Coronary artery (tissue), 2 donors: ENCODE data around the gene NPLOC4.

Source experiments
- DNase-seq: peaks from one replicate; pipeline ENCODE4 v3.0.0-alpha.2; 2017; ENCODE audit warnings: low spot score
- H3K27ac ChIP-seq, 2 donors: fragments of 200-600 bp; sonication (generic); one replicate each; pipeline ENCODE4 v1.5.1; 2016 to 2019
- H3K4me3 ChIP-seq: fragments of 200-600 bp; sonication (generic); 2 replicates; pipeline ENCODE4 v1.5.1; 2016; ENCODE audit warnings: mild to moderate bottlenecking, moderate library complexity
- TF ChIP-seq, protein P1 (sequence below): fragments of 200-600 bp; sonication (generic); IDR thresholded peaks from one replicate; pipeline ENCODE4 v1.5.1; 2019; ENCODE audit warnings: antibody characterized with exemption

The NPLOC4 gene

DNA sequence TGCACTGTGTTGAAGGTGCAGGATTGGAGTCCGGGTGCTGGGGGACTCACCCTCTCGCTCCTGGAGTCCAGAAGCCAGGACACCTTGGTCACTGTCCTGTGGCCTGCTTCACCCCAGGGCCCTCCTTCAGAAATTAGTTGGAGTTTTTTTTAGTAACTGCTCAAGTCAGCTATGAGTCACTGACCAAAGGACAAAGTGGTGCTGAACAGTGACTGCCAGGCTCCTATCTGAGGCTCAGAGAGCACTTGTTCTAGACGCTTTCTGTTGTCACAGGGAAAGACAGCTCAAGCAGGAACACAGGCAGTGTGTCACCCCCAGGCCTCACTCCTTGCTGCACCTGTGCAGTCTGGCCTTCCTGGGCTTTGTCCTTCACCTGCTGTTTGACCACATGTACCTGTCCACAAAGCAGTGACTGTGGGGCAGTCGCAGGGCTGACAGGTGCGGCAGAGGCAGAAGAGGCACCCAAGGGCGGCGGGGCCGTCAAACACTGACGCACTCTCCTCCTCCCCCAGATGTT lies 80.7 kb downstream of the NPLOC4 start:
- Histone ChIP-seq H3K4me3 (no peak overlapping the region), H3K27ac (peak overlapping the region in 1 of 2 donors; percentile 59)
- DNase-seq, result no peak
- TF ChIP-seq, protein P1, sequence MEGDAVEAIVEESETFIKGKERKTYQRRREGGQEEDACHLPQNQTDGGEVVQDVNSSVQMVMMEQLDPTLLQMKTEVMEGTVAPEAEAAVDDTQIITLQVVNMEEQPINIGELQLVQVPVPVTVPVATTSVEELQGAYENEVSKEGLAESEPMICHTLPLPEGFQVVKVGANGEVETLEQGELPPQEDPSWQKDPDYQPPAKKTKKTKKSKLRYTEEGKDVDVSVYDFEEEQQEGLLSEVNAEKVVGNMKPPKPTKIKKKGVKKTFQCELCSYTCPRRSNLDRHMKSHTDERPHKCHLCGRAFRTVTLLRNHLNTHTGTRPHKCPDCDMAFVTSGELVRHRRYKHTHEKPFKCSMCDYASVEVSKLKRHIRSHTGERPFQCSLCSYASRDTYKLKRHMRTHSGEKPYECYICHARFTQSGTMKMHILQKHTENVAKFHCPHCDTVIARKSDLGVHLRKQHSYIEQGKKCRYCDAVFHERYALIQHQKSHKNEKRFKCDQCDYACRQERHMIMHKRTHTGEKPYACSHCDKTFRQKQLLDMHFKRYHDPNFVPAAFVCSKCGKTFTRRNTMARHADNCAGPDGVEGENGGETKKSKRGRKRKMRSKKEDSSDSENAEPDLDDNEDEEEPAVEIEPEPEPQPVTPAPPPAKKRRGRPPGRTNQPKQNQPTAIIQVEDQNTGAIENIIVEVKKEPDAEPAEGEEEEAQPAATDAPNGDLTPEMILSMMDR, result no peak

DNA sequence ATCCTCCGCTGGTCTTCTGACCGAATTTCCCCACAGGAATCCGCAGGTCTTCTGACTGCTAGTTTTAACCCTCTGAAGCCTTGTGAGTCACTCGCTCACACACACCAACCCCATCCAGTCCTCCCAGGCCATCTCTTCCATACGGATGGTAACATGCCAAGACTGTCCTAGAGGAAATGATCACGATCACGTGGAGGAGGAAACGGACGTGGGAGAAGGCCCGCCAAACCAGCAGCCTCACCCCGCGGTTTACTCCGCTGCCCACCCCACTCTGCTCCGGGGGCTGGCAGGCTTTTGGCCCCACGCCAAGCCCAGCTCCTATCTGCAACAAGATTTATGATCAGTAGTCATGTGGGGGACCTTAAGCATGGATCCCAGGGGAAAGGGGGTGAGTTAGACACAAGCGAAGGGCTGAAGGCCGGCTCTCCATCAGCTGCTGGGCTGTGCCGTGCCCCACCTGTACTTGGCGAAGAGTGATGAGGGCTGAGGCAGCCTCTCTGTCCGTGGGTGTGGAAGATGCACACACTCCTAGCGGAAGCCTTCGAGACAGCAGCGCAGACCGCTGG lies 83.2 kb downstream of the NPLOC4 start:
- H3K27ac ChIP-seq, result peak overlapping the region; percentile 57 to 91
- no peak for DNase-seq
- TF ChIP-seq, protein P1, result no peak
- H3K4me3 ChIP-seq, result peak overlapping the region; percentile 78

DNA sequence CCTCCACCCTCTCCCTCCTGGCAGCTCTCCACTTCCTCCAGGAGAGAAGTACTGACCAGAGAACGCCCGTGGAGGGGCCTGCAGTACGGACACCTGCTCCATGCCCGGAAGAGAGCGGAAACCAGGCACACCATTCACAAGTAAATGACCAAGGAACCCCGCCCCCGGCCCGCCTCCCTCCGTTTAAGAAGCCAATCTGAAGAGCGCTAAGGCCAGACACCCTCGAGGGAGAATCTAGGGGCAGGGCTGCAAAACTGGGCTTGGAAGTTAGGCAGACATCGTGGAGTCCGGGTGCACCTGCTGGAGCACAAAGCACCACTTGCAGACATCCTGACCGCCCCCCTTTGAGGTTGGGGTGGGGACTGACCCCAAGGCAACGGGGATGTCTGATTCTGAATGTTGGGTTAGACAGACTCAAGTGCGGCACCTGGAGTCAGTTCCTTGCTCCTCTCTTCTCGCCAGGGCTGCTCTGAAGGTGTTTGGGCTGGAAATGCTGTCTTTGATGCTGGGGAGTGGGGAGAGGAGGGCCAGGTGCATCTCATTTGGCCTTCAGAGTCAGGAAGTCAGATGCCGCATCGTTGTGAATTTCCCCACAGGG lies 83.8 kb downstream of the NPLOC4 start:
- H3K27ac ChIP-seq, result peak overlapping the region; percentile 57 to 91
- DNase-seq, result peak; percentile 89
- peak overlapping the region; percentile 78 for H3K4me3 ChIP-seq
- TF ChIP-seq, protein P1, result no peak

DNA sequence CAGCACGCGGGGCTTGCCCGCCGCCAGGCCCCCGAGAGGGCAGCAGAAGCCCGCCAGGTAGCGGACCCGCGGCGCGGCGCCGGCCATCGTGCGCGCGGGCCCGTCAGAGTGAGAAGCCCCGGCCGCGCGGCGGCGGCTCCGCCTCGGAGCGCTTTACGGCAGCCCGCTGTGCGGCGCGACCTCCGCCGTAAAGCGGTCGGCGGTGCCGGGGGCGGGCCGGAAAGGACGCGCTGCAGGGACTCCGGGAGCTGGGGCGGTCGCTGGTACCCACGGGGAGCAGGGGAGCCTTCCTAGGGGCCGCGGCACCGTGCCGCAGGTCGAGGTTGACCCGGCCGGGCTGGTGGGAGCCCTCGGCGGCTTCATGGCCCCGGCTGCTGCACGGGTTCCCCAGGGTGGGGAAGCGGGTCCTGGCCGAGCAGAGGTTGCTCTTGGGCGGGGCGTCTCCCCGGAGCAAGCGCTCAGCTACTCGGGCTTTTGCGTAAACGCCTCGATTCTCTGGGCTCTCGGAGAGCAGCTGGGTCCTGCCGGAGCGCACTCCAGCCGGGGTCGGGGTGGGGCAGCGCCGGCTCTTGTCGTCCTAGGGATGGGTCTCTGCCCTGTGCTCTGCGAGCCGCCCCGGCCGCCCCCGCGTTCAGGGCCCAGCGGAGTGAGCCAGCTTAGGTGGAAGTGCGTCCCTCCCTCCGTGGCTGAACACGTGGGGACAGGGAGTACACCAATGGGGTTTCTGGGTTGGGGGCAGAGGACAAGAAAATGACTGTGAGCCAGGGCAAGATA lies 84.5 kb downstream of the NPLOC4 start, which contains the start of gene FAAP100:
TSS of gene FAAP100 (minus strand) at position 110 of the 774 bp plus-strand sequence. CDS start at position 87, 23 bp downstream.
- Histone ChIP-seq H3K4me3 (peak within 1 kb of the TSS; percentile 78), H3K27ac (peak within 1 kb of the TSS; percentile 57 to 91)
- peak; percentile 85 for DNase-seq
- TF ChIP-seq, protein P1, result no peak

DNA sequence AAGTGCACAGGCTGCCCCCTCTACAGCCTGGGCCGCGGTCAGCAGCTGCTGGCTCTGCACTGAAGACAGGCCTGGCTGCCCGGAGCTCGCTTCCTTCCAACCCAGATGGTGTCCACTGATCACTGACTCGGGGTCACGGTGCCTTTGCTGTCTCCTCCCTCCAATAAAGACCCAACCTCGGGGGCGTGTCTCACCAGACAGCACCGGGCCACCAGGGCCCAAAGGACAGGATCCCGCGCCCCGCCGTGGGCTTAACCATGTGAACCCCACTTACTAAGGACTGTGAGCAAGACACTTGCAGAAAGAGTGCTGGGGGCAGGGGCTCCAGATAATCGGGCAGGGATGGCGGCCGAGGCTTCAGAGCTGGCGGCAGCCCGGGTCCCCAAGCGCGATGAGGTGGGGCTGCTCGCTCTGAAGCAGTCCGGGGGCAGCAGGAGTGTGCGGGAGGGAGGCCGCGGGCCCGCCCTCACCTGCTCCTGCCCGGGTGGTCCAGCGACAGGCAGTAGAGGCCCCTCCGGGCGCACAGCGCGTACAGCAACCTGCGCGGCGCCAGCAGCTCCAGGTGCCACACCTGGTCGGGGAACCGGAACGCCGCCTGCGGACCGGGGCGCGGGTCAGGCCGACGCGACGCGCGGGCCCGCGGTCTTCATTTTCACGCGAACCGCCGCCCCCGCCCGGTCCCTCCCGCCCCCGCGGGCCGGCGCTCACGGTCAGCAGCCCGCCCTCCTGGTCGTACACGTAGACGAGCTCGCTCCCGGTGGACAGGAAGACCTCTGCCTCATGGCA lies 85.3 kb downstream of the NPLOC4 start:
- TF ChIP-seq, protein P1, result no peak

DNA sequence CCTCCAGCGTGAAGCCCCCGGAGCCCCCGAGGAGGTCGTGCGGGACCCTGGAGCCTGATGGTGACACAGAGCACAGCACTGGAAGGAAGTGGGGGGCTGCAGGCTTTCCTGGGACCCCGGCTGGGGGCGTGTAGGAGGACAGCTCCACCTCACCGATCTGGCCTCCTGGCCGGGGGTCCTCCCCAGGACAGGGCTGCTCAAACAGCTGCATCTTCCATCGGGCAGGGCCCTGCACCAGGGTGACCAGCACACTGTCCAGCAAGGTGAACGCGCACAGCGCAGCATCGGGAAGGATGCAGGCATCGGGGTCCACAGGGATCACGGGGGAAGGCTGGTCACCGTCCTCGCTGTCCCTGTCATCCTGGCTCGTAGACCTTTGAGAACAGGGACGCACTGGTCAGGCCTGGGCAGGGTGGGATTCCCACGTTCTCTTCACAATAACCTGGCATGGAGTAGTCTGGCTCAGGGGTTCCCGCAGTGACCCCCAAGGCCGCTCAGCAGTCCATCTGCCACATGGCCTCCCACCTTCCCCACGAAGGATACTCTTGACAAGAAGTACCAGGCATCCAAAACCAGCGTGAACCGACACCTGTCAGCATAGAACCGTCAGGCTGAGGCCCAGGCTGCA lies 86.0 kb downstream of the NPLOC4 start:
- H3K27ac ChIP-seq, result no peak overlapping the region
- TF ChIP-seq, protein P1, result no peak
- no peak for DNase-seq
- H3K4me3 ChIP-seq, result peak overlapping the region; percentile 78

More for the DNA sequence above, 85.3 kb downstream of the NPLOC4 start:
- Histone ChIP-seq H3K27ac (peak overlapping the region; percentile 57 to 91), H3K4me3 (peak overlapping the region; percentile 78)
- no peak for DNase-seq
